HepG2 (cell line): ENCODE results near the gene JPT1. TPM values are rescaled to one million over a fixed set of nuclear protein-coding genes. Genes with fewer than 3 reads are reported as not detected.

ENCODE experiments used
- ATF2 ChIP-seq: sonication (generic); formaldehyde crosslinking; IDR thresholded peaks from 2 replicates; pipeline ENCODE4 v1.4.0; 2020; ENCODE audit warnings: missing genetic modification reagents
- BORCS8-MEF2B ChIP-seq: sonication (generic); formaldehyde crosslinking; IDR thresholded peaks from 2 replicates; pipeline ENCODE4 v1.8.0; 2022; ENCODE audit warnings: mild to moderate bottlenecking, missing genetic modification reagents
- GABPA ChIP-seq, 2 experiments: IDR thresholded peaks; 2 replicates each; pipeline ENCODE4 v1.6.1; 2011 to 2016; ENCODE audit warnings: low read depth in 2 of 2, low read length in 1 of 2, missing biosample characterization in 1 of 2, missing genetic modification characterization in 1 of 2
- HMGA1 ChIP-seq: sonication (generic); formaldehyde crosslinking; conservative IDR thresholded peaks from 2 replicates; pipeline ENCODE4 v1.4.0; 2020; ENCODE audit warnings: missing genetic modification reagents
- MIXL1 ChIP-seq: IDR thresholded peaks from 2 replicates; pipeline ENCODE4 v1.6.1; 2016
- RAD21 ChIP-seq: fragments of 450-650 bp; formaldehyde crosslinking; IDR thresholded peaks from 2 replicates; pipeline ENCODE4 v1.5.0; 2020; ENCODE audit warnings: mild to moderate bottlenecking
- SIX4 ChIP-seq: sonication (generic); formaldehyde crosslinking; IDR thresholded peaks from 2 replicates; pipeline ENCODE4 v1.4.0; 2020; ENCODE audit warnings: missing genetic modification reagents
- SRY ChIP-seq: sonication (generic); formaldehyde crosslinking; IDR thresholded peaks from 2 replicates; pipeline ENCODE4 v1.8.0; 2022; ENCODE audit warnings: mild to moderate bottlenecking, missing genetic modification reagents
- THAP7 ChIP-seq: sonication (generic); formaldehyde crosslinking; IDR thresholded peaks from 2 replicates; pipeline ENCODE4 v1.8.1; 2023; ENCODE audit warnings: mild to moderate bottlenecking, missing genetic modification reagents
- TRAFD1 ChIP-seq: sonication (generic); formaldehyde crosslinking; IDR thresholded peaks from 2 replicates; pipeline ENCODE4 v1.5.1; 2020; ENCODE audit warnings: missing genetic modification reagents, mild to moderate bottlenecking, borderline replicate concordance
- ZNF335 ChIP-seq: sonication (generic); formaldehyde crosslinking; IDR thresholded peaks from 2 replicates; pipeline ENCODE4 v1.4.0; 2020; ENCODE audit warnings: missing genetic modification reagents
- ZNF44 ChIP-seq: sonication (generic); formaldehyde crosslinking; IDR thresholded peaks from 2 replicates; pipeline ENCODE4 v1.5.1; 2020; ENCODE audit warnings: mild to moderate bottlenecking, missing genetic modification reagents
- ZSCAN30 ChIP-seq: sonication (generic); formaldehyde crosslinking; IDR thresholded peaks from 2 replicates; pipeline ENCODE4 v1.5.0; 2020; ENCODE audit warnings: mild to moderate bottlenecking, missing genetic modification reagents
- polyA plus RNA-seq, 8 experiments: library from polyadenylated mRNA; depleted of rRNA in 3 of 8; stranded (reverse) in 7 of 8; unstranded in 1 of 8; fragments of >200 nt; fragmentation: Illumina TruSeq in 4 of 8; extraction: Trizol in 4 of 8; gene quantifications; 2 replicates each; pipeline versions ENCODE4 v1.2.1 to v1.2.3, GENCODE V29; 2011 to 2016; ENCODE audit warnings: low read depth in 4 of 8, missing spikeins in 1 of 8, mixed read lengths in 1 of 8; ENCODE audit not compliant: insufficient read depth in 1 of 8
- total RNA-seq, 5 experiments: library from RNA; depleted of rRNA; stranded (reverse); fragments of >200 nt; fragmentation: Illumina TruSeq; extraction: Trizol; gene quantifications; 2 replicates each; pipeline ENCODE4 v1.2.3, GENCODE V29; 2016; ENCODE audit warnings: low read depth in 1 of 5
- TF ChIP-seq, protein P1 (sequence below): sonication (generic); formaldehyde crosslinking; IDR thresholded peaks from 2 replicates; pipeline ENCODE4 v1.4.0; 2020; ENCODE audit warnings: missing genetic modification reagents, borderline replicate concordance
- TF ChIP-seq, protein P2 (sequence below): sonication (generic); formaldehyde crosslinking; conservative IDR thresholded peaks from 2 replicates; pipeline ENCODE4 v1.4.0; 2020; ENCODE audit warnings: missing genetic modification reagents
- TF ChIP-seq, protein P3 (sequence below): IDR thresholded peaks from 2 replicates; pipeline ENCODE4 v1.6.1; 2016; ENCODE audit warnings: mild to moderate bottlenecking
- TF ChIP-seq, protein P4 (sequence below): sonication (generic); formaldehyde crosslinking; IDR thresholded peaks from 2 replicates; pipeline ENCODE4 v1.8.1; 2023; ENCODE audit warnings: missing genetic modification reagents, inconsistent platforms, borderline replicate concordance

The JPT1 gene
- total and polyA plus RNA-seq, 2 of the 13 experiments (the other 11 are each of a cell fraction or from before 2014, with no cell fraction given): 43.3 to 256 TPM

GRCh38 chr17:75154195-75155106 is at the start of gene JPT1 (continued):
- TF ChIP-seq ZNF335 (CRISPR knock-in tag): peak; percentile 85
- TF ChIP-seq MIXL1 (CRISPR knock-in tag): peak; percentile 59; the same call in 1 of the 2 replicates
- TF ChIP-seq, protein P1, sequence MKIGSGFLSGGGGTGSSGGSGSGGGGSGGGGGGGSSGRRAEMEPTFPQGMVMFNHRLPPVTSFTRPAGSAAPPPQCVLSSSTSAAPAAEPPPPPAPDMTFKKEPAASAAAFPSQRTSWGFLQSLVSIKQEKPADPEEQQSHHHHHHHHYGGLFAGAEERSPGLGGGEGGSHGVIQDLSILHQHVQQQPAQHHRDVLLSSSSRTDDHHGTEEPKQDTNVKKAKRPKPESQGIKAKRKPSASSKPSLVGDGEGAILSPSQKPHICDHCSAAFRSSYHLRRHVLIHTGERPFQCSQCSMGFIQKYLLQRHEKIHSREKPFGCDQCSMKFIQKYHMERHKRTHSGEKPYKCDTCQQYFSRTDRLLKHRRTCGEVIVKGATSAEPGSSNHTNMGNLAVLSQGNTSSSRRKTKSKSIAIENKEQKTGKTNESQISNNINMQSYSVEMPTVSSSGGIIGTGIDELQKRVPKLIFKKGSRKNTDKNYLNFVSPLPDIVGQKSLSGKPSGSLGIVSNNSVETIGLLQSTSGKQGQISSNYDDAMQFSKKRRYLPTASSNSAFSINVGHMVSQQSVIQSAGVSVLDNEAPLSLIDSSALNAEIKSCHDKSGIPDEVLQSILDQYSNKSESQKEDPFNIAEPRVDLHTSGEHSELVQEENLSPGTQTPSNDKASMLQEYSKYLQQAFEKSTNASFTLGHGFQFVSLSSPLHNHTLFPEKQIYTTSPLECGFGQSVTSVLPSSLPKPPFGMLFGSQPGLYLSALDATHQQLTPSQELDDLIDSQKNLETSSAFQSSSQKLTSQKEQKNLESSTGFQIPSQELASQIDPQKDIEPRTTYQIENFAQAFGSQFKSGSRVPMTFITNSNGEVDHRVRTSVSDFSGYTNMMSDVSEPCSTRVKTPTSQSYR (CRISPR knock-in tag): peak; percentile 100
- TF ChIP-seq THAP7 (CRISPR knock-in tag): peak; percentile 94
- TF ChIP-seq BORCS8-MEF2B: peak; percentile 95
- TF ChIP-seq SIX4 (CRISPR knock-in tag): no peak
- TF ChIP-seq, protein P2, sequence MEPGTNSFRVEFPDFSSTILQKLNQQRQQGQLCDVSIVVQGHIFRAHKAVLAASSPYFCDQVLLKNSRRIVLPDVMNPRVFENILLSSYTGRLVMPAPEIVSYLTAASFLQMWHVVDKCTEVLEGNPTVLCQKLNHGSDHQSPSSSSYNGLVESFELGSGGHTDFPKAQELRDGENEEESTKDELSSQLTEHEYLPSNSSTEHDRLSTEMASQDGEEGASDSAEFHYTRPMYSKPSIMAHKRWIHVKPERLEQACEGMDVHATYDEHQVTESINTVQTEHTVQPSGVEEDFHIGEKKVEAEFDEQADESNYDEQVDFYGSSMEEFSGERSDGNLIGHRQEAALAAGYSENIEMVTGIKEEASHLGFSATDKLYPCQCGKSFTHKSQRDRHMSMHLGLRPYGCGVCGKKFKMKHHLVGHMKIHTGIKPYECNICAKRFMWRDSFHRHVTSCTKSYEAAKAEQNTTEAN (CRISPR knock-in tag): 0 out of 2 replicates have a peak, but pooled peaks have one; percentile 27
- TF ChIP-seq ZNF44 (CRISPR knock-in tag): no peak
- peak; percentile 58 for TF ChIP-seq ATF2
- TF ChIP-seq, protein P3, sequence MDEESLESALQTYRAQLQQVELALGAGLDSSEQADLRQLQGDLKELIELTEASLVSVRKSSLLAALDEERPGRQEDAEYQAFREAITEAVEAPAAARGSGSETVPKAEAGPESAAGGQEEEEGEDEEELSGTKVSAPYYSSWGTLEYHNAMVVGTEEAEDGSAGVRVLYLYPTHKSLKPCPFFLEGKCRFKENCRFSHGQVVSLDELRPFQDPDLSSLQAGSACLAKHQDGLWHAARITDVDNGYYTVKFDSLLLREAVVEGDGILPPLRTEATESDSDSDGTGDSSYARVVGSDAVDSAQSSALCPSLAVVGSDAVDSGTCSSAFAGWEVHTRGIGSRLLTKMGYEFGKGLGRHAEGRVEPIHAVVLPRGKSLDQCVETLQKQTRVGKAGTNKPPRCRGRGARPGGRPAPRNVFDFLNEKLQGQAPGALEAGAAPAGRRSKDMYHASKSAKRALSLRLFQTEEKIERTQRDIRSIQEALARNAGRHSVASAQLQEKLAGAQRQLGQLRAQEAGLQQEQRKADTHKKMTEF (CRISPR knock-in tag): peak; percentile 85
- TF ChIP-seq RAD21: peak; percentile 78
- peak; percentile 36; the same call in 1 of the 2 replicates for TF ChIP-seq GABPA (IDR thresholded peaks at IDR 0.05; ENCODE audit: low read depth, low read length)
- TF ChIP-seq GABPA (CRISPR knock-in tag; IDR thresholded peaks at IDR 0.05; ENCODE audit: low read depth): peak; percentile 51
- no peak for TF ChIP-seq HMGA1 (CRISPR knock-in tag)
- TF ChIP-seq, protein P4, sequence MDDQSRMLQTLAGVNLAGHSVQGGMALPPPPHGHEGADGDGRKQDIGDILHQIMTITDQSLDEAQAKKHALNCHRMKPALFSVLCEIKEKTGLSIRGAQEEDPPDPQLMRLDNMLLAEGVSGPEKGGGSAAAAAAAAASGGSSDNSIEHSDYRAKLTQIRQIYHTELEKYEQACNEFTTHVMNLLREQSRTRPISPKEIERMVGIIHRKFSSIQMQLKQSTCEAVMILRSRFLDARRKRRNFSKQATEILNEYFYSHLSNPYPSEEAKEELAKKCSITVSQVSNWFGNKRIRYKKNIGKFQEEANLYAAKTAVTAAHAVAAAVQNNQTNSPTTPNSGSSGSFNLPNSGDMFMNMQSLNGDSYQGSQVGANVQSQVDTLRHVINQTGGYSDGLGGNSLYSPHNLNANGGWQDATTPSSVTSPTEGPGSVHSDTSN (CRISPR knock-in tag): peak; percentile 52; the same call in 1 of the 2 replicates
- TF ChIP-seq ZSCAN30: no peak
- peak; percentile 94; the same call in 1 of the 2 replicates for TF ChIP-seq SRY (CRISPR knock-in tag)
- TF ChIP-seq TRAFD1 (CRISPR knock-in tag): peak; percentile 43; the same call in 1 of the 2 replicates
